HG02642 (cell line): ENCODE data around the gene GOSR1.
A peak's percentile ranks its signal among the peaks of the same experiment; 100 is the strongest.
"Not testable (repeated sequence)": the region's sequence is repeated elsewhere in the genome, so short reads cannot be mapped to it uniquely, and the experiment has no call there.

Experiments used
- ATAC-seq: cut with Tn5 transposase; IDR thresholded peaks from one replicate; pipeline ENCODE4 v1.9.1; 2021; ENCODE audit warnings: mild to moderate bottlenecking; ENCODE audit not compliant: unreplicated experiment, poor library complexity

The GOSR1 gene

GRCh38 chr17:30477083-30477773 lies at the start of gene GOSR1:
Gene GOSR1, plus strand, starts transcription at chr17:30477408. Its CDS starts 26 bp downstream, at chr17:30477434.
- peak; percentile 98 for ATAC-seq

GRCh38 chr17:30427611-30428010 lies 49.6 kb upstream of the GOSR1 start:
- no peak for ATAC-seq

- ATAC-seq, result no peak
These were observed 48.1 kb upstream of the GOSR1 start for GRCh38 chr17:30429155-30429554.

- no peak for ATAC-seq
These were observed 43.7 kb upstream of the GOSR1 start for GRCh38 chr17:30433514-30433913.

- ATAC-seq, result no peak
These were observed 40.5 kb upstream of the GOSR1 start for GRCh38 chr17:30436729-30437128.

- no peak for ATAC-seq
These were observed 33.5 kb upstream of the GOSR1 start for GRCh38 chr17:30443721-30444120.

GRCh38 chr17:30446640-30447039 lies 30.6 kb upstream of the GOSR1 start:
- ATAC-seq, result not testable (repeated sequence)

- no peak for ATAC-seq
These were observed 27.7 kb upstream of the GOSR1 start for GRCh38 chr17:30449480-30449879.

GRCh38 chr17:30450125-30451027 lies 26.8 kb upstream of the GOSR1 start:
- ATAC-seq, result no peak

- no peak for ATAC-seq
These were observed 22.6 kb upstream of the GOSR1 start for GRCh38 chr17:30454635-30455034.

GRCh38 chr17:30458371-30458770 lies 18.8 kb upstream of the GOSR1 start:
- no peak for ATAC-seq

- ATAC-seq, result not testable (repeated sequence)
These were observed 18.3 kb upstream of the GOSR1 start for GRCh38 chr17:30458797-30459413.

GRCh38 chr17:30468465-30468864 lies 8.7 kb upstream of the GOSR1 start:
- ATAC-seq, result no peak

GRCh38 chr17:30472238-30472890 lies 4.8 kb upstream of the GOSR1 start:
- no peak for ATAC-seq

- ATAC-seq, result no peak
These were observed 2.0 kb upstream of the GOSR1 start for GRCh38 chr17:30475206-30475605.

- ATAC-seq, result peak; percentile 10
These were observed 504 bp upstream of the GOSR1 start for GRCh38 chr17:30476726-30477082.

GRCh38 chr17:30477774-30478115 lies 537 bp downstream of the GOSR1 start:
- no peak for ATAC-seq

GRCh38 chr17:30482555-30482954 lies 5.3 kb downstream of the GOSR1 start:
- no peak for ATAC-seq

GRCh38 chr17:30483159-30483558 lies 6.0 kb downstream of the GOSR1 start:
- ATAC-seq, result no peak

GRCh38 chr17:30493780-30494179 lies 16.6 kb downstream of the GOSR1 start:
- ATAC-seq, result no peak

GRCh38 chr17:30495586-30495985 lies 18.4 kb downstream of the GOSR1 start:
- no peak for ATAC-seq
